ENCODE measurements around the gene FBXO9. TPM values are rescaled to one million over a fixed set of nuclear protein-coding genes. Genes with fewer than 3 reads are reported as not detected.

FBXO9 gene
- total RNA-seq, 2 donors from 2014 or later: 49.6 to 65.3 TPM

DNA sequence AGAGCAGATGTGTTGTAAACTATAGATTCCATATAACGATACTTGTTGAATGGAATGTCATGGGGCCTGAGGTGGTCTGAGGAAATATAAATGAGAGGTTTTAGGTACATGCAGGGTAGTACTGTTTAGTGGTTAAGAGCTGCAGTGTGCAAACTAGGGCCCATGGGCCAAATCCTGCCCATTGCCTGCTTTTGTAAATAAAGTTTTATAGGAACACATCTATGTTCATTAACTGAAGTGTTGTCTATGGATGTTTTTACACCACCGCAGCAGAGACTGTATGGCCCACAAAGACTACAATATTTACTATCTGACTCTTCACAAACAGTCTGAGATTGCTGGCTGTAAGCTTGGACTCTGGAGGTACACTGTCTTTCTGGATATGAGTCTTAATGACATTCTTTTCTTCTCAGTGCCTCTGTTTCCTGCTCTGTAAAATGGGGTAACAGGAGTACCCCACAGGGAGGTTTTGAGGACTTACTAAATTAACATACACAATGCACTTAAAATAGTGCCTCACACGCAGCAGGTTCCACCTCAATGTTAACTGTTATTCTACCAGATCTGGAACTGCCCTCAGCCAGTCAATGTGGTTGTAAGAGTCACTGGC, 70.9 kb downstream of the FBXO9 start:
- Histone ChIP-seq H3K27ac (ENCODE audit: low read depth, low read length) (no peak overlapping the region), H3K36me3 (ENCODE audit: control insufficient read depth, insufficient read depth, low read length) (no peaks in the 10 kb centered on the region), H3K9me3 (ENCODE audit: control insufficient read depth, low read length) (no peaks in the 10 kb centered on the region), H3K27me3 (ENCODE audit: control insufficient read depth, insufficient read depth, low read length, poor library complexity, severe bottlenecking) (no peaks in the 10 kb centered on the region), H3K9ac (ENCODE audit: extremely low read depth, low read length, poor library complexity, severe bottlenecking) (no peak overlapping the region), H3K4me3 (ENCODE audit: low read length) (no peak overlapping the region), H3K4me1 (ENCODE audit: control insufficient read depth, insufficient read depth, low read length) (peaks cover 3% of the 10 kb centered on the region)
- H3K9me3 Mint-ChIP-seq: no peaks in the 10 kb centered on the region
- WGBS, 2 experiments (ENCODE audit: insufficient coverage in 1 of 2, insufficient read length in 1 of 2): 93 to 97% methylated on average over 2 to 3 of the region's 3 CpGs
- DNase-seq: no peak
- no peaks in the 10 kb centered on the region for H3K36me3 Mint-ChIP-seq (ENCODE audit: low read depth)
- peaks cover under 1% of the 10 kb centered on the region for H3K4me1 Mint-ChIP-seq
- TF ChIP-seq CTCF (conservative IDR thresholded peaks at IDR 0.05): no peak
- no peak overlapping the region for H3K4me3 Mint-ChIP-seq
- H3K27me3 Mint-ChIP-seq (ENCODE audit: insufficient read depth): no peaks in the 10 kb centered on the region
- H3K27ac Mint-ChIP-seq: no peak overlapping the region

- Mint-ChIP-seq H3K36me3 (ENCODE audit: low read depth) (no peaks in the 10 kb centered on the region), H3K4me3 (no peak overlapping the region)
- no peak for DNase-seq
These were observed 74.7 kb downstream of the FBXO9 start for GRCh38 chr6:53139841-53140413.

DNA sequence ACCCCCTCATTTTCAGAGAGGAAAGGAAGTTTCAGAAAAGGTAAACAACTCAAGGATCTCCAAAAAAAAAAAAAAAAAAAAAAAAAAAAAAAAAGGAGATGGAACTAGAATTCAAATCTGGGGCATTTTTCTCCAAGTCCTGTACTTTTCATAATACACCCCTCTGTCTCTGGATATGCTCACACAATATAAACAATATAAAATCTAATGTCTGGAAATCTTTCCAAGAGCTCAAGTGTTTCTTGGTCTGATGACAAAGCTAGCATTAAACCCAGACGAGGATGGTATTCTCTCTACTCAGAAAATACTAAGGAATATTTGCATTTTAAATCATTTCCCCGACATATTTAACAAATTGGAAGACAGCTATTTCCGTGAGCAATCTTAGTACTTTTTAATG, 77.6 kb downstream of the FBXO9 start:
- no peaks in the 10 kb centered on the region for H3K36me3 Mint-ChIP-seq (ENCODE audit: low read depth)
- H3K9me3 Mint-ChIP-seq: no peaks in the 10 kb centered on the region
- Histone ChIP-seq H3K36me3 (ENCODE audit: control insufficient read depth, insufficient read depth, low read length) (no peaks in the 10 kb centered on the region), H3K4me3 (ENCODE audit: low read length) (no peak overlapping the region), H3K9me3 (ENCODE audit: control insufficient read depth, low read length) (no peaks in the 10 kb centered on the region), H3K9ac (ENCODE audit: extremely low read depth, low read length, poor library complexity, severe bottlenecking) (no peak overlapping the region), H3K27ac (ENCODE audit: low read depth, low read length) (no peak overlapping the region), H3K4me1 (ENCODE audit: control insufficient read depth, insufficient read depth, low read length) (no peaks in the 10 kb centered on the region), H3K27me3 (ENCODE audit: control insufficient read depth, insufficient read depth, low read length, poor library complexity, severe bottlenecking) (no peaks in the 10 kb centered on the region)
- no peaks in the 10 kb centered on the region for H3K27me3 Mint-ChIP-seq (ENCODE audit: insufficient read depth)
- no peak for TF ChIP-seq CTCF (conservative IDR thresholded peaks at IDR 0.05)
- H3K4me3 Mint-ChIP-seq: no peak overlapping the region
- H3K4me1 Mint-ChIP-seq: peaks cover 6% of the 10 kb centered on the region
- no peak for DNase-seq
- WGBS, 2 experiments (ENCODE audit: insufficient coverage in 1 of 2, insufficient read length in 1 of 2): 58 to 76% methylated on average over 2 to 3 of the region's 3 CpGs
- no peak overlapping the region for H3K27ac Mint-ChIP-seq

More at GRCh38 chr6:53139841-53140413, 74.7 kb downstream of the FBXO9 start:
- no peaks in the 10 kb centered on the region for H3K9me3 Mint-ChIP-seq
- H3K4me1 Mint-ChIP-seq: no peaks in the 10 kb centered on the region
- no peak overlapping the region for H3K27ac Mint-ChIP-seq
- no peak overlapping the region for H3K4me3 ChIP-seq (ENCODE audit: low read length)
- H3K27me3 ChIP-seq (ENCODE audit: control insufficient read depth, insufficient read depth, low read length, poor library complexity, severe bottlenecking): no peaks in the 10 kb centered on the region
- no peak overlapping the region for H3K27ac ChIP-seq (ENCODE audit: low read depth, low read length)
- H3K4me1 ChIP-seq (ENCODE audit: control insufficient read depth, insufficient read depth, low read length): no peaks in the 10 kb centered on the region
- 78 to 81% methylated on average over 4 of the region's 4 CpGs for WGBS, 2 experiments (ENCODE audit: insufficient coverage in 1 of 2, insufficient read length in 1 of 2)
- TF ChIP-seq CTCF (conservative IDR thresholded peaks at IDR 0.05): no peak
- H3K9ac ChIP-seq (ENCODE audit: extremely low read depth, low read length, poor library complexity, severe bottlenecking): no peak overlapping the region
- H3K27me3 Mint-ChIP-seq (ENCODE audit: insufficient read depth): no peaks in the 10 kb centered on the region
- H3K36me3 ChIP-seq (ENCODE audit: control insufficient read depth, insufficient read depth, low read length): no peaks in the 10 kb centered on the region
- H3K9me3 ChIP-seq (ENCODE audit: control insufficient read depth, low read length): no peaks in the 10 kb centered on the region
